OCI-LY7 (cell line): Measurements from ENCODE around the gene TMEM39B. TPM values are rescaled to one million over a fixed set of nuclear protein-coding genes. Genes with fewer than 3 reads are reported as not detected.

Source experiments
- BruUV-seq: library from RNA; stranded (reverse); fragments of 400-500 nt; replicated peaks from 2 replicates; lab custom pipeline; 2021; lab: Mats Ljungman, UMichigan
- CTCF ChIA-PET: fragments of 300-600 bp; sonication (Branson Sonifier 250); formaldehyde crosslinking; loops from one replicate; lab custom pipeline; 2022; ENCODE audit warnings: antibody characterized with exemption; ENCODE audit not compliant: unreplicated experiment; lab: Charles Lee
- POLR2A ChIA-PET: fragments of 300-600 bp; sonication (Branson Sonifier 250); formaldehyde crosslinking; loops from one replicate; lab custom pipeline; 2022; ENCODE audit warnings: antibody characterized with exemption; lab: Charles Lee
- DNase-seq: peaks from one replicate; pipeline ENCODE4 v3.0.0-alpha.2; 2015; ENCODE audit warnings: low spot score
- H2AFZ ChIP-seq: fragments of 200-600 bp; sonication (generic), shearing (Covaris generic); 2 replicates; pipeline ENCODE4 v1.6.1; 2014; ENCODE audit warnings: mild to moderate bottlenecking, antibody characterized with exemption, low read length, moderate library complexity
- H3K27ac ChIP-seq: fragments of 200-600 bp; sonication (generic); 2 replicates; pipeline ENCODE4 v1.5.1; 2014; ENCODE audit warnings: mixed run types, low read depth, mild to moderate bottlenecking, moderate library complexity, low read length, inconsistent platforms; ENCODE audit not compliant: poor library complexity, severe bottlenecking
- H3K36me3 ChIP-seq: fragments of 200-600 bp; sonication (generic); 2 replicates; pipeline ENCODE4 v1.6.1; 2014; ENCODE audit warnings: mild to moderate bottlenecking, antibody characterized with exemption, low read length, moderate library complexity, mixed read lengths; ENCODE audit not compliant: insufficient read depth
- H3K4me1 ChIP-seq: fragments of 200-600 bp; sonication (generic); 2 replicates; pipeline ENCODE4 v1.5.1; 2014; ENCODE audit warnings: mild to moderate bottlenecking, low read length; ENCODE audit not compliant: insufficient read depth, poor library complexity, severe bottlenecking
- H3K4me2 ChIP-seq: fragments of 200-600 bp; sonication (generic); 2 replicates; pipeline ENCODE4 v1.6.1; 2014; ENCODE audit warnings: mild to moderate bottlenecking, low read length
- H3K4me3 ChIP-seq: fragments of 200-600 bp; sonication (generic); 2 replicates; pipeline ENCODE4 v1.5.1; 2014; ENCODE audit warnings: mild to moderate bottlenecking, low read depth, low read length; ENCODE audit not compliant: poor library complexity, severe bottlenecking
- H3K79me2 ChIP-seq: fragments of 200-600 bp; sonication (generic); 2 replicates; pipeline ENCODE4 v1.6.1; 2016; ENCODE audit warnings: low read depth, mild to moderate bottlenecking, low read length, moderate library complexity, mixed read lengths; ENCODE audit not compliant: insufficient read depth
- H3K9me2 ChIP-seq: fragments of 200-600 bp; sonication (generic); 2 replicates; pipeline ENCODE4 v1.6.1; 2016; ENCODE audit warnings: mild to moderate bottlenecking, low read length, mixed read lengths; ENCODE audit not compliant: insufficient read depth
- H3K9me3 ChIP-seq: fragments of 200-600 bp; sonication (generic); 2 replicates; pipeline ENCODE4 v1.6.1; 2014; ENCODE audit warnings: mild to moderate bottlenecking, mixed run types, low read length, mixed read lengths
- H4K20me1 ChIP-seq: fragments of 200-600 bp; sonication (generic); 2 replicates; pipeline ENCODE4 v1.6.1; 2014; ENCODE audit warnings: mild to moderate bottlenecking, antibody characterized with exemption, low read length, moderate library complexity, mixed read lengths; ENCODE audit not compliant: insufficient read depth
- EZH2phosphoT487 ChIP-seq: fragments of 200-600 bp; sonication (generic); IDR thresholded peaks from 2 replicates; pipeline ENCODE4 v1.6.1; 2018; ENCODE audit warnings: low read depth, borderline replicate concordance, mild to moderate bottlenecking, mixed run types, antibody characterized with exemption, low read length, moderate library complexity, mixed read lengths
- intact Hi-C: fragments of 100-400 bp; cut with micrococcal nuclease; formaldehyde crosslinking; loops from one replicate; pipeline ENCODE4 v1.10.0; 2022; ENCODE audit not compliant: unreplicated experiment
- total RNA-seq, 2 experiments: library from RNA; depleted of rRNA in 1 of 2; stranded (reverse); fragments of >200 nt in 1 of 2; shearing (Covaris generic) in 1 of 2; gene quantifications; 2 replicates each; pipeline ENCODE4 v1.2.3, GENCODE V29; 2014 to 2022
- TF ChIP-seq, protein P1 (sequence below): fragments of 200-600 bp; sonication (generic); conservative IDR thresholded peaks from 2 replicates; pipeline ENCODE4 v1.5.1; 2014; ENCODE audit warnings: mild to moderate bottlenecking, antibody characterized with exemption, low read length, moderate library complexity, mixed read lengths

TMEM39B gene
- total RNA-seq, 2 experiments from 2014 or later = 11.3 to 35.9 TPM

DNA sequence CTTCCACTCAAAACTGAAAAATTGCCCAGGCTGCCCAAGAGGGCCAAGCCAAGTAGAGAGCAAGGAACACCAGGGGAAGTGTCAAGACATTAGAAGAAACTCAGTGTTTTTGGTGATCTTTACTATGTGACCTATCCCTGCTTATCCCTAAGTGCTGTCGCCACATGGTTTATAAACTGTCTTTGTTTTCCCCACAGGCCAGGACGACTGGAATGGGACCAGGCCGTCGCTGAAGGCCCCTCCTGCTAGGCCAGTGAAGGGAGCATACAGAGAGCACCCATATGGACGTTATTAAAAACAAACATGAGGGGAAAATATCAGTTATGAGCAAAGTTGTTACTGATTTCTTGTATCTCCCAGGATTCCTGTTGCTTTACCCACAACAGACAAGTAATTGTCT, 30.4 kb upstream of the TMEM39B start:
- intact Hi-C loops = no loop called here

DNA sequence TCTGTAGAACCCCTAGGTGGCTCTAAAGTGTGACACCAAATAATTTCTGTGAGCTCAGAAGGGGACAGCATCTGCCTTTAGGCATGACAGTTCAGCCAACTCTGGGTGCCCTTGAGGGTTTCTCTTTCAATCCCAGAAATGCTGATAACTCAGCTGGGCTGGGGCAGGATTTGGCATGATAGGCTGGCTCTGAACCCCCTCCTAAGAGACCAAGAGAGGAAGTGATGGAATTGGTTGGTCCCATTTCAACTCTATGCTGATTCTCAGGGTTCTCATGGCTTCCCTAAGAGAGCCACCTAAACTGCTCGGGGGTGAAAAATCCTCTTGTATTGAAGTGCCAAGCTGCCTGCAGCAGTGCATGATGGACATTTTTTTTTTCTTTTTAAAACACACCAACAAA, 28.5 kb upstream of the TMEM39B start:
- no peak for DNase-seq
- intact Hi-C loops = no loop called here

More for the DNA sequence above, 30.4 kb upstream of the TMEM39B start:
- ChIA-PET CTCF (no interaction called here), POLR2A (no interaction called here)
- H4K20me1 ChIP-seq = peaks cover 11% of the 10 kb centered on the region; the same call in 1 of the 2 replicates
- H3K79me2 ChIP-seq = peaks cover 9% of the 10 kb centered on the region; the same call in 1 of the 2 replicates
- peaks cover 53% of the 10 kb centered on the region for H3K36me3 ChIP-seq
- H3K4me3 ChIP-seq = no peak overlapping the region
- DNase-seq = no peak
- no peaks in the 10 kb centered on the region for H3K9me2 ChIP-seq
- H2AFZ ChIP-seq = no peak overlapping the region
- H3K4me2 ChIP-seq = no peak overlapping the region
- H3K27ac ChIP-seq = no peak overlapping the region
- H3K9me3 ChIP-seq = no peaks in the 10 kb centered on the region
- BruUV-seq = no TSS peak
- no peaks in the 10 kb centered on the region for H3K4me1 ChIP-seq
- no peak for TF ChIP-seq EZH2phosphoT487
- TF ChIP-seq, protein P1, sequence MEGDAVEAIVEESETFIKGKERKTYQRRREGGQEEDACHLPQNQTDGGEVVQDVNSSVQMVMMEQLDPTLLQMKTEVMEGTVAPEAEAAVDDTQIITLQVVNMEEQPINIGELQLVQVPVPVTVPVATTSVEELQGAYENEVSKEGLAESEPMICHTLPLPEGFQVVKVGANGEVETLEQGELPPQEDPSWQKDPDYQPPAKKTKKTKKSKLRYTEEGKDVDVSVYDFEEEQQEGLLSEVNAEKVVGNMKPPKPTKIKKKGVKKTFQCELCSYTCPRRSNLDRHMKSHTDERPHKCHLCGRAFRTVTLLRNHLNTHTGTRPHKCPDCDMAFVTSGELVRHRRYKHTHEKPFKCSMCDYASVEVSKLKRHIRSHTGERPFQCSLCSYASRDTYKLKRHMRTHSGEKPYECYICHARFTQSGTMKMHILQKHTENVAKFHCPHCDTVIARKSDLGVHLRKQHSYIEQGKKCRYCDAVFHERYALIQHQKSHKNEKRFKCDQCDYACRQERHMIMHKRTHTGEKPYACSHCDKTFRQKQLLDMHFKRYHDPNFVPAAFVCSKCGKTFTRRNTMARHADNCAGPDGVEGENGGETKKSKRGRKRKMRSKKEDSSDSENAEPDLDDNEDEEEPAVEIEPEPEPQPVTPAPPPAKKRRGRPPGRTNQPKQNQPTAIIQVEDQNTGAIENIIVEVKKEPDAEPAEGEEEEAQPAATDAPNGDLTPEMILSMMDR = no peak

DNA sequence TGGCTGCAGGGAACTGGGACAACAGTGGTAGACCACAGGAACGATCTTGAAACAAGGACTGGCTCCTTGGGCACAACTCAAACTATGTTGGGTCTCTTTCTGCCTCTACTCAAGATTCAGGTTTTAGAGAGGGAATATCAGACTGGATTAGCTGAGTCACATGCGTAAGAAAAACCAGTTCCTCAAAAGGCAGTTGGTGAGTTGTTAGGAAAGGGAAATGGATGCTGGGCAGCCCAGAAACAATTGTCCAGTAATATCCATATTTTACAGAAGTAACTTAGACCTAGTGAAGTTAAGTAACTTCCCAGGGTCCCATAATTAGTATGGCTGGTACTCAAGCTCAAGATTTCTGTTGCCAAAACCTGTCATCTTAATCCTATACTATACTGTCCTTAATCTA, 27.0 kb upstream of the TMEM39B start:
- POLR2A ChIA-PET = interaction anchor here (2.4 kb wide), 1 partner anchor 8 kb away, joined by 5 read pairs; no protein-coding TSS in a partner anchor
- no peaks in the 10 kb centered on the region for H3K79me2 ChIP-seq
- H3K4me2 ChIP-seq = no peak overlapping the region
- intact Hi-C loops = no loop called here
- BruUV-seq = no TSS peak
- no peak overlapping the region for H3K27ac ChIP-seq
- H3K4me1 ChIP-seq = no peaks in the 10 kb centered on the region
- H2AFZ ChIP-seq = no peak overlapping the region
- no peak overlapping the region for H3K4me3 ChIP-seq
- no peak for DNase-seq
- H3K9me2 ChIP-seq = no peaks in the 10 kb centered on the region
- no peak for TF ChIP-seq EZH2phosphoT487
- TF ChIP-seq, protein P1 = no peak
- no peaks in the 10 kb centered on the region for H3K9me3 ChIP-seq
- CTCF ChIA-PET = no interaction called here
- peaks cover under 1% of the 10 kb centered on the region; the same call in 1 of the 2 replicates for H4K20me1 ChIP-seq
- peaks cover 51% of the 10 kb centered on the region for H3K36me3 ChIP-seq

More for the DNA sequence above, 28.5 kb upstream of the TMEM39B start:
- no peaks in the 10 kb centered on the region for H3K9me3 ChIP-seq
- no peak overlapping the region for H3K4me2 ChIP-seq
- H3K4me1 ChIP-seq = no peaks in the 10 kb centered on the region
- no peaks in the 10 kb centered on the region for H3K9me2 ChIP-seq
- no TSS peak for BruUV-seq
- ChIA-PET CTCF (interaction anchor here (0.5 kb wide), 1 partner anchor 293 kb away, joined by 3 read pairs; no protein-coding TSS in a partner anchor), POLR2A (interaction anchor here (0.6 to 2.4 kb wide), 4 partner anchors 8 to 1069 kb away, joined by 3 to 5 read pairs (median 3); no protein-coding TSS in a partner anchor)
- peaks cover 7% of the 10 kb centered on the region; the same call in 1 of the 2 replicates for H4K20me1 ChIP-seq
- H3K4me3 ChIP-seq = no peak overlapping the region
- no peak overlapping the region for H3K27ac ChIP-seq
- no peak overlapping the region for H2AFZ ChIP-seq
- TF ChIP-seq EZH2phosphoT487 = no peak
- TF ChIP-seq, protein P1 = no peak
- no peaks in the 10 kb centered on the region for H3K79me2 ChIP-seq
- H3K36me3 ChIP-seq = peaks cover 53% of the 10 kb centered on the region
